Gastroesophageal sphincter (tissue), 4 donors: ENCODE data around the gene GAPDH. TPM values are rescaled to one million over a fixed set of nuclear protein-coding genes. Genes with fewer than 3 reads are reported as not detected.
A peak's percentile ranks its signal among the peaks of the same experiment; 100 is the strongest.

Source experiments
- ATAC-seq: fragments of 150-250 bp; one replicate; pipeline ENCODE4 v1.9.1; 2016; ENCODE audit warnings: mild to moderate bottlenecking, moderate library complexity
- H3K27ac ChIP-seq, 4 donors: fragments of 200-600 bp; sonication (generic) in 3 of 4; 1 replicate in 3 of 4; 2 replicates in 1 of 4; pipeline ENCODE4 v1.5.1; 2016 to 2019
- H3K27me3 ChIP-seq: fragments of 200-600 bp; sonication (generic); one replicate; pipeline ENCODE4 v1.5.1; 2019
- H3K36me3 ChIP-seq, 2 donors: fragments of 200-600 bp; sonication (generic); one replicate each; pipeline ENCODE4 v1.5.1; 2019; ENCODE audit warnings: control low read depth in 1 of 2
- H3K4me1 ChIP-seq, 3 donors: fragments of 200-600 bp; sonication (generic); 1 replicate in 2 of 3; 2 replicates in 1 of 3; pipeline ENCODE4 v1.5.1; 2016 to 2019; ENCODE audit warnings: control low read depth in 2 of 3
- H3K4me3 ChIP-seq, 2 donors: fragments of 200-600 bp; sonication (generic); one replicate each; pipeline ENCODE4 v1.5.1; 2019; ENCODE audit warnings: mild to moderate bottlenecking in 1 of 2, moderate library complexity in 1 of 2
- H3K9me3 ChIP-seq, 3 donors: fragments of 200-600 bp; sonication (generic); one replicate each; pipeline ENCODE4 v1.5.1; 2017 to 2019; ENCODE audit warnings: control low read depth in 2 of 3
- EP300 ChIP-seq: sonication (generic); formaldehyde crosslinking; IDR thresholded peaks from one replicate; pipeline ENCODE4 v1.6.1; 2017; ENCODE audit warnings: antibody characterized with exemption, mild to moderate bottlenecking
- POLR2A ChIP-seq, 2 donors: fragments of 450-650 bp; IDR thresholded peaks; one replicate each; pipeline ENCODE4 v1.6.1; 2017; ENCODE audit warnings: antibody characterized with exemption in 2 of 2, mild to moderate bottlenecking in 2 of 2, moderate library complexity in 1 of 2
- POLR2AphosphoS5 ChIP-seq: sonication (generic); formaldehyde crosslinking; IDR thresholded peaks from one replicate; pipeline ENCODE4 v1.6.1; 2017; ENCODE audit warnings: antibody characterized with exemption
- WGBS, 2 donors: methylation state at CpG; one replicate each; pipeline ENCODE4 v1.1.5; 2018; ENCODE audit warnings: low coverage in 1 of 2; 5-methylcytosine and 5-hydroxymethylcytosine counted together
- total RNA-seq, 4 donors: library from RNA; depleted of rRNA; stranded (reverse); fragments of >200 nt; gene quantifications; one replicate each; pipeline ENCODE4 v1.1.0, GENCODE V29; 2016
- TF ChIP-seq, protein P1 (sequence below), 4 experiments: fragments of 200-600 bp in 2 of 4; fragments of 450-650 bp in 2 of 4; sonication (generic) in 1 of 4; IDR thresholded peaks; one replicate each; pipeline ENCODE4 v1.5.1; 2017 to 2019; ENCODE audit warnings: antibody characterized with exemption in 4 of 4, mild to moderate bottlenecking in 2 of 4, moderate library complexity in 2 of 4

The GAPDH gene
- total RNA-seq, 4 donors from 2014 or later = 1,868 to 3,239 (median 2,463) TPM

DNA sequence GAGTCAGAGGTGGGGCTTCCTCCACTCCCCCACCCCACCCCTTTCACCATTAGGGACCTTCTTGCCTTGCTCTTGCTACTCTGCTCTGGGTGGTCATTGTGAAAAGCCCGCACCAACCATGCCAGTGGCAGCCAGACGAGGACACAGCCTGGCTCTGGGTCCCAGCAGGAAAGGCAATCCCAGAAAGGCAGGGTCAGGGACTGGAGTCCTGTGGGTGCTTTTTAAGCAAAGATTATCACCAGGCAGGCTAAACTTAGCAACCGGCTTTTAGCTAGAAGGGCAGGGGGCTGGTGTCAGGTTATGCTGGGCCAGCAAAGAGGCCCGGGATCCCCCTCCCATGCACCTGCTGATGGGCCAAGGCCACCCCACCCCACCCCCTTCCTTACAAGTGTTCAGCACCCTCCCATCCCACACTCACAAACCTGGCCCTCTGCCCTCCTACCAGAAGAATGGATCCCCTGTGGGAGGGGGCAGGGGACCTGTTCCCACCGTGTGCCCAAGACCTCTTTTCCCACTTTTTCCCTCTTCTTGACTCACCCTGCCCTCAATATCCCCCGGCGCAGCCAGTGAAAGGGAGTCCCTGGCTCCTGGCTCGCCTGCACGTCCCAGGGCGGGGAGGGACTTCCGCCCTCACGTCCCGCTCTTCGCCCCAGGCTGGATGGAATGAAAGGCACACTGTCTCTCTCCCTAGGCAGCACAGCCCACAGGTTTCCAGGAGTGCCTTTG lies 1.2 kb upstream of the GAPDH start:
- TF ChIP-seq, protein P1, sequence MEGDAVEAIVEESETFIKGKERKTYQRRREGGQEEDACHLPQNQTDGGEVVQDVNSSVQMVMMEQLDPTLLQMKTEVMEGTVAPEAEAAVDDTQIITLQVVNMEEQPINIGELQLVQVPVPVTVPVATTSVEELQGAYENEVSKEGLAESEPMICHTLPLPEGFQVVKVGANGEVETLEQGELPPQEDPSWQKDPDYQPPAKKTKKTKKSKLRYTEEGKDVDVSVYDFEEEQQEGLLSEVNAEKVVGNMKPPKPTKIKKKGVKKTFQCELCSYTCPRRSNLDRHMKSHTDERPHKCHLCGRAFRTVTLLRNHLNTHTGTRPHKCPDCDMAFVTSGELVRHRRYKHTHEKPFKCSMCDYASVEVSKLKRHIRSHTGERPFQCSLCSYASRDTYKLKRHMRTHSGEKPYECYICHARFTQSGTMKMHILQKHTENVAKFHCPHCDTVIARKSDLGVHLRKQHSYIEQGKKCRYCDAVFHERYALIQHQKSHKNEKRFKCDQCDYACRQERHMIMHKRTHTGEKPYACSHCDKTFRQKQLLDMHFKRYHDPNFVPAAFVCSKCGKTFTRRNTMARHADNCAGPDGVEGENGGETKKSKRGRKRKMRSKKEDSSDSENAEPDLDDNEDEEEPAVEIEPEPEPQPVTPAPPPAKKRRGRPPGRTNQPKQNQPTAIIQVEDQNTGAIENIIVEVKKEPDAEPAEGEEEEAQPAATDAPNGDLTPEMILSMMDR (IDR thresholded peaks at IDR 0.05) = no peak
- peak in 1 of 2 donors; percentile 29 for TF ChIP-seq POLR2A (IDR thresholded peaks at IDR 0.05)
- no peak for TF ChIP-seq EP300
- TF ChIP-seq POLR2AphosphoS5 = no peak
- peak; percentile 32 for ATAC-seq
- H3K4me1 ChIP-seq = peaks cover 0 to 56% (median 34%) of the 10 kb centered on the region in 3 donors
- peak overlapping the region; percentile 87 to 100 for H3K4me3 ChIP-seq
- WGBS, 2 donors = 0% methylated on average over 3 to 12 of the region's 14 CpGs
- peak overlapping the region; percentile 90 to 99 (median 96) for H3K27ac ChIP-seq
- H3K9me3 ChIP-seq = no peaks in the 10 kb centered on the region
- peaks cover 0 to 58% of the 10 kb centered on the region in 2 donors for H3K36me3 ChIP-seq
- no peaks in the 10 kb centered on the region for H3K27me3 ChIP-seq

DNA sequence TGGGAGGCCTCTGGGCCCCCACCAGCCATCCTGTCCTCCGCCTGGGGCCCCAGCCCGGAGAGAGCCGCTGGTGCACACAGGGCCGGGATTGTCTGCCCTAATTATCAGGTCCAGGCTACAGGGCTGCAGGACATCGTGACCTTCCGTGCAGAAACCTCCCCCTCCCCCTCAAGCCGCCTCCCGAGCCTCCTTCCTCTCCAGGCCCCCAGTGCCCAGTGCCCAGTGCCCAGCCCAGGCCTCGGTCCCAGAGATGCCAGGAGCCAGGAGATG lies 729 bp upstream of the GAPDH start:
- Histone ChIP-seq H3K27me3 (no peaks in the 10 kb centered on the region), H3K9me3 (no peaks in the 10 kb centered on the region), H3K4me3 (peak overlapping the region; percentile 87 to 100), H3K27ac (peak overlapping the region; percentile 90 to 99 (median 96)), H3K36me3 (peaks cover 0 to 58% of the 10 kb centered on the region in 2 donors), H3K4me1 (peaks cover 0 to 61% (median 34%) of the 10 kb centered on the region in 3 donors)
- no CpG with 5 or more reads among the region's 9 CpGs for WGBS, 2 donors
- no peak for TF ChIP-seq EP300
- peak in 1 of 2 donors; percentile 4 for TF ChIP-seq POLR2A (IDR thresholded peaks at IDR 0.05)
- TF ChIP-seq POLR2AphosphoS5 = no peak
- TF ChIP-seq, protein P1 (IDR thresholded peaks at IDR 0.05) = no peak
- ATAC-seq = no peak

DNA sequence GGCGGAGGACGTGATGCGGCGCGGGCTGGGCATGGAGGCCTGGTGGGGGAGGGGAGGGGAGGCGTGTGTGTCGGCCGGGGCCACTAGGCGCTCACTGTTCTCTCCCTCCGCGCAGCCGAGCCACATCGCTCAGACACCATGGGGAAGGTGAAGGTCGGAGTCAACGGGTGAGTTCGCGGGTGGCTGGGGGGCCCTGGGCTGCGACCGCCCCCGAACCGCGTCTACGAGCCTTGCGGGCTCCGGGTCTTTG lies 303 bp downstream of the GAPDH start:
- Histone ChIP-seq H3K4me3 (peak overlapping the region; percentile 87 to 100), H3K9me3 (no peaks in the 10 kb centered on the region), H3K4me1 (peaks cover 0 to 69% (median 34%) of the 10 kb centered on the region in 3 donors), H3K27me3 (no peaks in the 10 kb centered on the region), H3K27ac (peak overlapping the region; percentile 90 to 99 (median 96)), H3K36me3 (peaks cover 0 to 55% of the 10 kb centered on the region in 2 donors)
- peak; percentile 71 for ATAC-seq
- TF ChIP-seq POLR2A (IDR thresholded peaks at IDR 0.05) = no peak
- TF ChIP-seq POLR2AphosphoS5 = no peak
- no peak for TF ChIP-seq EP300
- TF ChIP-seq, protein P1 (IDR thresholded peaks at IDR 0.05) = no peak
- WGBS, 2 donors = no CpG with 5 or more reads among the region's 25 CpGs

DNA sequence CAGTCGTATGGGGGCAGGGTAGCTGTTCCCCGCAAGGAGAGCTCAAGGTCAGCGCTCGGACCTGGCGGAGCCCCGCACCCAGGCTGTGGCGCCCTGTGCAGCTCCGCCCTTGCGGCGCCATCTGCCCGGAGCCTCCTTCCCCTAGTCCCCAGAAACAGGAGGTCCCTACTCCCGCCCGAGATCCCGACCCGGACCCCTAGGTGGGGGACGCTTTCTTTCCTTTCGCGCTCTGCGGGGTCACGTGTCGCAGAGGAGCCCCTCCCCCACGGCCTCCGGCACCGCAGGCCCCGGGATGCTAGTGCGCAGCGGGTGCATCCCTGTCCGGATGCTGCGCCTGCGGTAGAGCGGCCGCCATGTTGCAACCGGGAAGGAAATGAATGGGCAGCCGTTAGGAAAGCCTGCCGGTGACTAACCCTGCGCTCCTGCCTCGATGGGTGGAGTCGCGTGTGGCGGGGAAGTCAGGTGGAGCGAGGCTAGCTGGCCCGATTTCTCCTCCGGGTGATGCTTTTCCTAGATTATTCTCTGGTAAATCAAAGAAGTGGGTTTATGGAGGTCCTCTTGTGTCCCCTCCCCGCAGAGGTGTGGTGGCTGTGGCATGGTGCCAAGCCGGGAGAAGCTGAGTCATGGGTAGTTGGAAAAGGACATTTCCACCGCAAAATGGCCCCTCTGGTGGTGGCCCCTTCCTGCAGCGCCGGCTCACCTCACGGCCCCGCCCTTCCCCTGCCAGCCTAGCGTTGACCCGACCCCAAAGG lies 804 bp downstream of the GAPDH start:
- Histone ChIP-seq H3K9me3 (no peaks in the 10 kb centered on the region), H3K4me3 (peak overlapping the region; percentile 87 to 100), H3K27me3 (no peaks in the 10 kb centered on the region), H3K36me3 (peaks cover 0 to 55% of the 10 kb centered on the region in 2 donors), H3K27ac (peak overlapping the region; percentile 90 to 99 (median 96)), H3K4me1 (peaks cover 0 to 74% (median 36%) of the 10 kb centered on the region in 3 donors)
- TF ChIP-seq, protein P1 (IDR thresholded peaks at IDR 0.05) = peak in 2 of 4 experiments; percentile 4 to 40
- TF ChIP-seq POLR2AphosphoS5 (peak; percentile 91), EP300 (no peak), POLR2A (IDR thresholded peaks at IDR 0.05) (peak; percentile 13 to 44)
- ATAC-seq = peak; percentile 59
- 1% methylated on average over 21 of the region's 52 CpGs; no CpG with 5 or more reads in 1 of the 2 donors for WGBS, 2 donors

DNA sequence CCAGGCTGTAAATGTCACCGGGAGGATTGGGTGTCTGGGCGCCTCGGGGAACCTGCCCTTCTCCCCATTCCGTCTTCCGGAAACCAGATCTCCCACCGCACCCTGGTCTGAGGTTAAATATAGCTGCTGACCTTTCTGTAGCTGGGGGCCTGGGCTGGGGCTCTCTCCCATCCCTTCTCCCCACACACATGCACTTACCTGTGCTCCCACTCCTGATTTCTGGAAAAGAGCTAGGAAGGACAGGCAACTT lies 1.3 kb downstream of the GAPDH start:
- WGBS, 2 donors = no CpG with 5 or more reads among the region's 6 CpGs
- TF ChIP-seq POLR2AphosphoS5 = no peak
- TF ChIP-seq EP300 = no peak
- no peak for TF ChIP-seq POLR2A (IDR thresholded peaks at IDR 0.05)
- TF ChIP-seq, protein P1 (IDR thresholded peaks at IDR 0.05) = no peak
- Histone ChIP-seq H3K4me1 (peaks cover 0 to 79% (median 39%) of the 10 kb centered on the region in 3 donors), H3K36me3 (peaks cover 0 to 51% of the 10 kb centered on the region in 2 donors), H3K9me3 (no peaks in the 10 kb centered on the region), H3K27ac (peak overlapping the region; percentile 90 to 99 (median 96)), H3K4me3 (peak overlapping the region; percentile 87 to 100), H3K27me3 (no peaks in the 10 kb centered on the region)
- no peak for ATAC-seq
